KMS-11 (cell line): ENCODE measurements around the gene CBR4.
"Not testable (repeated sequence)": the region's sequence is repeated elsewhere in the genome, so short reads cannot be mapped to it uniquely, and the experiment has no call there.

ENCODE experiments used
- H2AFZ ChIP-seq: fragments of 200-600 bp; sonication (generic); 2 replicates; pipeline ENCODE4 v1.6.1; 2016; ENCODE audit warnings: antibody characterized with exemption, mixed run types, low read depth
- H3K27ac ChIP-seq: fragments of 200-600 bp; sonication (generic); 2 replicates; pipeline ENCODE4 v1.6.1; 2016; ENCODE audit warnings: mild to moderate bottlenecking, mixed run types
- H3K27me3 ChIP-seq: fragments of 200-600 bp; sonication (generic); 2 replicates; pipeline ENCODE4 v1.6.1; 2017; ENCODE audit warnings: mild to moderate bottlenecking, low read depth, mixed run types, moderate library complexity; ENCODE audit not compliant: insufficient read depth
- H3K36me3 ChIP-seq: fragments of 200-600 bp; sonication (generic); 2 replicates; pipeline ENCODE4 v1.6.1; 2017; ENCODE audit warnings: mild to moderate bottlenecking, mixed run types; ENCODE audit not compliant: insufficient read depth
- H3K4me1 ChIP-seq: fragments of 200-600 bp; sonication (generic); 2 replicates; pipeline ENCODE4 v1.6.1; 2016; ENCODE audit warnings: mild to moderate bottlenecking, low read depth, mixed run types; ENCODE audit not compliant: poor library complexity, severe bottlenecking
- H3K4me2 ChIP-seq: fragments of 200-600 bp; sonication (generic); 2 replicates; pipeline ENCODE4 v1.7.0; 2016; ENCODE audit warnings: mild to moderate bottlenecking, mixed run types
- H3K4me3 ChIP-seq: fragments of 200-600 bp; sonication (generic); IDR thresholded peaks from 2 replicates; pipeline ENCODE4 v1.6.1; 2017; ENCODE audit warnings: low read depth, low read length, mixed read lengths; ENCODE audit not compliant: insufficient read depth
- H3K79me2 ChIP-seq: fragments of 200-600 bp; sonication (generic); 2 replicates; pipeline ENCODE4 v1.6.1; 2016; ENCODE audit warnings: low read depth, mixed run types; ENCODE audit not compliant: insufficient read depth
- H3K9ac ChIP-seq: fragments of 200-600 bp; sonication (generic); 2 replicates; pipeline ENCODE4 v1.6.1; 2016; ENCODE audit warnings: mild to moderate bottlenecking, mixed run types
- H4K20me1 ChIP-seq: fragments of 200-600 bp; sonication (generic); 2 replicates; pipeline ENCODE4 v1.6.1; 2016; ENCODE audit warnings: mild to moderate bottlenecking, mixed run types; ENCODE audit not compliant: insufficient read depth
- CTCF ChIP-seq: fragments of 200-600 bp; sonication (generic); conservative IDR thresholded peaks from 2 replicates; pipeline ENCODE4 v1.6.1; 2017; ENCODE audit warnings: low read depth, mild to moderate bottlenecking, antibody characterized with exemption, low read length, moderate library complexity, mixed read lengths

Gene CBR4

DNA sequence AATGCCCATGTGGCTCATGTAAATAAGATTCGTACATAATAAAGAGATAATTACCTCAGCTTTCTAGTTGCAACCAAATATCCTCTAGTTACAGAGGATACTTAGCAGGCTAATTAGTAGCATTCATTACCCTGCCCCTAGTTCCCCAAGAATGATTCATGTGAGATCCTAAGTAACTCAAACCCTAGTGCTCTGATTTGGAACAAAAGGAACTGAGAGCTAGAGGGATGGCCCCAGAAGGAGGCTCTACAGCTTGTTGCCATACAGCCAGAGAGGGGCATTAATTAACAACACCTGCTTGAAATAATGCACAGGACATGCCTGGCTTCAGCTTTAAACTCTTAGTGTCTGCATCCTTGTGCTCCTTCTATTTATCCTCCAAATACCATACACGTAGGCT lies 32.6 kb upstream of the CBR4 start:
- Histone ChIP-seq H3K9ac (no peak overlapping the region), H3K27me3 (no peaks in the 10 kb centered on the region), H3K79me2 (no peaks in the 10 kb centered on the region), H3K4me3 (no peak overlapping the region), H3K4me2 (no peak overlapping the region), H4K20me1 (no peaks in the 10 kb centered on the region), H3K36me3 (no peaks in the 10 kb centered on the region), H2AFZ (no peak overlapping the region), H3K4me1 (no peaks in the 10 kb centered on the region), H3K27ac (no peak overlapping the region)
- no peak for TF ChIP-seq CTCF

- no peak for TF ChIP-seq CTCF
- H3K27ac ChIP-seq: no peak overlapping the region
- no peak overlapping the region for H3K9ac ChIP-seq
Measured at GRCh38 chr4:169040559-169041261, 30.7 kb upstream of the CBR4 start.

DNA sequence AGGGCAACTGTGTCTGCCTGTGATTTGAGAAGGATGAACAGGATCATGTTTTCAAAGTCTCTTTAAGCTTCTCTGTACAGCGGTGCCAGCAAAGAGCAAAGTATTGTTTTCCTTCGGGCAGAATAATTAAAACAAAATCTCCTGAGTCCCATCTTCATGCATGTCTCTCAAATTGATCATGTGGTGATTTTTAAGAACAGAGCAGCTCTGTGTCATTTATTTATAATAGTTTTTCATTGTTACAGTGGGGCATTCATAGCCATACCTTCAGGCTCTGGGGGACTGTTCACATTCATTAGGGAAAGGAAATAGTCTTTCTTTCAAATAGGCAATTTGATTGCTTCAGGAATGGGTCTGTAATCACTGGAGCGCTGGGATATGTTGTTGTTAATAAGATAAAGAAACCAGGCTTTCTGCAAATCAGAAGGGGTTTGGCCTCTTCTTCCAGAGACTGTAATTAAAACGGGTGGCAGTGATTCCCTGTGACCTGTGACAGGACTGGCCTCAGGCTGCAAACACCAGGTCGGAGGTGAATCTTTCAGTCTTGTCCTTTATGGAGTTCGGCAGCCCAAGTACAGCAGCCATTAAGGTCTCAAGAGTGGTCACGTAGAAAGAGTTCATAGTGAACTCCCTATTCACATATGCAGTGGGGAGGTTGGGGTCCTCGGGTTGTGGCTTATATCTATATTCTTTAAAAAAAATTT lies 29.3 kb upstream of the CBR4 start:
- Histone ChIP-seq H3K4me3 (no peak overlapping the region), H3K4me2 (no peak overlapping the region), H3K27me3 (no peaks in the 10 kb centered on the region), H4K20me1 (no peaks in the 10 kb centered on the region), H3K36me3 (no peaks in the 10 kb centered on the region), H3K9ac (no peak overlapping the region), H2AFZ (no peak overlapping the region), H3K27ac (no peak overlapping the region), H3K79me2 (no peaks in the 10 kb centered on the region), H3K4me1 (no peaks in the 10 kb centered on the region)
- TF ChIP-seq CTCF: no peak

More at GRCh38 chr4:169040559-169041261, 30.7 kb upstream of the CBR4 start:
- no peak overlapping the region for H3K4me3 ChIP-seq
- no peak overlapping the region for H3K4me2 ChIP-seq
- H3K36me3 ChIP-seq: no peaks in the 10 kb centered on the region
- no peaks in the 10 kb centered on the region for H3K27me3 ChIP-seq
- H3K79me2 ChIP-seq: no peaks in the 10 kb centered on the region
- no peaks in the 10 kb centered on the region for H4K20me1 ChIP-seq
- H3K4me1 ChIP-seq: no peaks in the 10 kb centered on the region
- H2AFZ ChIP-seq: no peak overlapping the region

DNA sequence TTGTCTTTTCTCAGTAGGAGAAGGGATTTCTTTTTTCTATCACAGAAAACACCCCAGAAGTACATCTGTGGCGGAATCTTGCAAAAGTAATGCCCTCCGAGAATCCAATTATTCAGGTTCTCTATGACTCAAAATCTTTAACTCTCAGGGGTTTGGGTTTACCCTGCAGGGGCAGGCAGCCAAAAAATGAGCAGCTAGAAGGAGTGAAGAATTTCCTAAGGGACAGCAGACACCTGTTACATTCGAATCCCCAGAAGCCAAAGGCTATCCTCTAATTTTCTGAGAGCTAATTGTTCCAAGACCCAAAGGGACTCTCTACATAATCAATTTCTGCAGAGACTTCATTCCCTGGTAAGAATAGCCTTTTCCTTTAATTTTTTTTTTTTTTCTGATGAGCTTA lies 27.5 kb upstream of the CBR4 start:
- no peak overlapping the region for H3K4me3 ChIP-seq
- H2AFZ ChIP-seq: no peak overlapping the region

DNA sequence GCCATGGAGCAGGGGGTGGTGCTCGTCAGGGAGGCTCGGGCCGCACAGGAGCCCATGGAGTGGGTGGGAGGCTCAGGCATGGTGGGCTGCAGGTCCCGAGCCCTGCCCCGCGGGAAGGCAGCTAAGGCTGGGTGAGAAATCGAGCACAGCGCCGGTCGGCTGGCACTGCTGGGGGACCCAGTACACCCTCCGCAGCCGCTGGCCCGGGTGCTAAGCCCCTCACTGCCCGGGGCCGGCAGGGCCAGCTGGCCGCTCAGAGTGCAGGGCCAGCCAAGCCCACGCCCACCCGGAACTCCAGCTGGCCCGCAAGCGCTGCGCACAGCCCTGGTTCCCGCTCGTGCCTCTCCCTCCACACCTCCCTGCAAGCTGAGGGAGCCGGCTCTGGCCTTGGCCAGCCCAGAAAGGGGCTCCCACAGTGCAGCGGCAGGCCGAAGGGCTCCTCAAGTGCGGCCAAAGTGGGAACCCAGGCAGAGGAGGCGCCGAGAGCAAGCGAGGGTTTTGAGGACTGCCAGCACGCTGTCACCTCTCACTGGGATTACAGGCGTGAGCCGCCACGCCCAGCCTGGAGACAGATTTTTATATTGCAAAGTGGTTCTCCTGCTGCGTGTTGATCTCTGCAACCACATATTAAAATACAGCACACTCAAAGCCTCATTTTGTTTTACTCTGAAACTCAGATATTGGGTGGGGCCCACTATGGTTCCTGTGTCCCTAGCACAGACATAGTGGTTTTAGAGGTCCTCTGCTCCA lies 26.0 kb upstream of the CBR4 start:
- not testable (repeated sequence) for H3K27ac ChIP-seq, H3K9ac ChIP-seq, H2AFZ ChIP-seq, H3K79me2 ChIP-seq, H3K4me1 ChIP-seq, H3K4me3 ChIP-seq, H3K36me3 ChIP-seq, H4K20me1 ChIP-seq, H3K27me3 ChIP-seq, H3K4me2 ChIP-seq

More for the DNA sequence above, 27.5 kb upstream of the CBR4 start:
- no peak for TF ChIP-seq CTCF
- no peaks in the 10 kb centered on the region for H4K20me1 ChIP-seq
- H3K27ac ChIP-seq: no peak overlapping the region
- H3K4me1 ChIP-seq: no peaks in the 10 kb centered on the region
- H3K36me3 ChIP-seq: no peaks in the 10 kb centered on the region
- H3K79me2 ChIP-seq: no peaks in the 10 kb centered on the region
- no peak overlapping the region for H3K9ac ChIP-seq
- no peak overlapping the region for H3K4me2 ChIP-seq
- H3K27me3 ChIP-seq: no peaks in the 10 kb centered on the region
